Hepatocyte (in vitro differentiated cells): ENCODE measurements around the gene VCAN.

Experiments
- EZH2 ChIP-seq: fragments of 200-600 bp; sonication (generic); IDR thresholded peaks from 2 replicates; pipeline ENCODE4 v1.6.1; 2016; ENCODE audit warnings: antibody characterized with exemption, mild to moderate bottlenecking, borderline replicate concordance
- EZH2phosphoT487 ChIP-seq: fragments of 200-600 bp; sonication (generic); IDR thresholded peaks from one replicate; pipeline ENCODE4 v1.6.1; 2018; ENCODE audit warnings: antibody characterized with exemption, mild to moderate bottlenecking, low read depth, moderate library complexity; ENCODE audit not compliant: unreplicated experiment, severe bottlenecking
- TF ChIP-seq, protein P1 (sequence below): fragments of 200-600 bp; sonication (generic); IDR thresholded peaks from 2 replicates; pipeline ENCODE4 v1.5.1; 2016; ENCODE audit warnings: antibody characterized with exemption, mild to moderate bottlenecking; ENCODE audit not compliant: poor library complexity

DNA sequence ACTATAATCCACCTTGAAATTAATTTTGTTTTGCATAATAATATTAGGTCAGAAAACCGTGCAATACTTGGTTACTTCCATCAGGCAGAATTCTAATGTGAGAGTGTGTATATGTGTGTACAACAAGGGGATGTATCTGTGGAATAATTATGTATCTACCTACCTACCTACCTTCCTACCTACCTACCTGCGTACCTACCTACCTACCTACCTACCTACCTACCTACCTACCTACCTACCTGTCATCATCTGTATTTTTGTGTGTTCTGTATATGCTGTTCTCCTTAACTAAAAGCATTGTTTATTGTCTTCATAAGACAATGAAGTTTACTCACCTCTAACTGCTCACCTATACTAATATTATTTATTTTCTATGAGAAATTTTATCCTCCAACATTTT, 52.8 kb downstream of the VCAN start:
- TF ChIP-seq, protein P1, sequence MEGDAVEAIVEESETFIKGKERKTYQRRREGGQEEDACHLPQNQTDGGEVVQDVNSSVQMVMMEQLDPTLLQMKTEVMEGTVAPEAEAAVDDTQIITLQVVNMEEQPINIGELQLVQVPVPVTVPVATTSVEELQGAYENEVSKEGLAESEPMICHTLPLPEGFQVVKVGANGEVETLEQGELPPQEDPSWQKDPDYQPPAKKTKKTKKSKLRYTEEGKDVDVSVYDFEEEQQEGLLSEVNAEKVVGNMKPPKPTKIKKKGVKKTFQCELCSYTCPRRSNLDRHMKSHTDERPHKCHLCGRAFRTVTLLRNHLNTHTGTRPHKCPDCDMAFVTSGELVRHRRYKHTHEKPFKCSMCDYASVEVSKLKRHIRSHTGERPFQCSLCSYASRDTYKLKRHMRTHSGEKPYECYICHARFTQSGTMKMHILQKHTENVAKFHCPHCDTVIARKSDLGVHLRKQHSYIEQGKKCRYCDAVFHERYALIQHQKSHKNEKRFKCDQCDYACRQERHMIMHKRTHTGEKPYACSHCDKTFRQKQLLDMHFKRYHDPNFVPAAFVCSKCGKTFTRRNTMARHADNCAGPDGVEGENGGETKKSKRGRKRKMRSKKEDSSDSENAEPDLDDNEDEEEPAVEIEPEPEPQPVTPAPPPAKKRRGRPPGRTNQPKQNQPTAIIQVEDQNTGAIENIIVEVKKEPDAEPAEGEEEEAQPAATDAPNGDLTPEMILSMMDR = no peak
- TF ChIP-seq EZH2 (no peak), EZH2phosphoT487 (no peak)
